ENCODE measurements around the gene PUM2. TPM values are rescaled to one million over a fixed set of nuclear protein-coding genes. Genes with fewer than 3 reads are reported as not detected.
"Not testable (repeated sequence)": the region's sequence is repeated elsewhere in the genome, so short reads cannot be mapped to it uniquely, and the experiment has no call there.

The PUM2 gene
- total RNA-seq, 1 donor from 2014 or later = 123 TPM

- H3K9me3 Mint-ChIP-seq (ENCODE audit: low read depth) = no peaks in the 10 kb centered on the region
- H3K27me3 Mint-ChIP-seq = no peaks in the 10 kb centered on the region
- H3K36me3 Mint-ChIP-seq (ENCODE audit: insufficient read depth) = peaks cover 31% of the 10 kb centered on the region
- TF ChIP-seq, protein P1, sequence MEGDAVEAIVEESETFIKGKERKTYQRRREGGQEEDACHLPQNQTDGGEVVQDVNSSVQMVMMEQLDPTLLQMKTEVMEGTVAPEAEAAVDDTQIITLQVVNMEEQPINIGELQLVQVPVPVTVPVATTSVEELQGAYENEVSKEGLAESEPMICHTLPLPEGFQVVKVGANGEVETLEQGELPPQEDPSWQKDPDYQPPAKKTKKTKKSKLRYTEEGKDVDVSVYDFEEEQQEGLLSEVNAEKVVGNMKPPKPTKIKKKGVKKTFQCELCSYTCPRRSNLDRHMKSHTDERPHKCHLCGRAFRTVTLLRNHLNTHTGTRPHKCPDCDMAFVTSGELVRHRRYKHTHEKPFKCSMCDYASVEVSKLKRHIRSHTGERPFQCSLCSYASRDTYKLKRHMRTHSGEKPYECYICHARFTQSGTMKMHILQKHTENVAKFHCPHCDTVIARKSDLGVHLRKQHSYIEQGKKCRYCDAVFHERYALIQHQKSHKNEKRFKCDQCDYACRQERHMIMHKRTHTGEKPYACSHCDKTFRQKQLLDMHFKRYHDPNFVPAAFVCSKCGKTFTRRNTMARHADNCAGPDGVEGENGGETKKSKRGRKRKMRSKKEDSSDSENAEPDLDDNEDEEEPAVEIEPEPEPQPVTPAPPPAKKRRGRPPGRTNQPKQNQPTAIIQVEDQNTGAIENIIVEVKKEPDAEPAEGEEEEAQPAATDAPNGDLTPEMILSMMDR (IDR thresholded peaks at IDR 0.05; ENCODE audit: unreplicated experiment) = no peak
- H3K27ac Mint-ChIP-seq = peak overlapping the region; percentile 33
- DNase-seq (ENCODE audit: low spot score, unreplicated experiment) = no peak
- H3K4me3 Mint-ChIP-seq (ENCODE audit: low read depth) = no peak overlapping the region
- H3K4me1 Mint-ChIP-seq (ENCODE audit: low read depth) = no peaks in the 10 kb centered on the region
These were observed 103.6 kb downstream of the PUM2 start for GRCh38 chr2:20247084-20247483.

DNA sequence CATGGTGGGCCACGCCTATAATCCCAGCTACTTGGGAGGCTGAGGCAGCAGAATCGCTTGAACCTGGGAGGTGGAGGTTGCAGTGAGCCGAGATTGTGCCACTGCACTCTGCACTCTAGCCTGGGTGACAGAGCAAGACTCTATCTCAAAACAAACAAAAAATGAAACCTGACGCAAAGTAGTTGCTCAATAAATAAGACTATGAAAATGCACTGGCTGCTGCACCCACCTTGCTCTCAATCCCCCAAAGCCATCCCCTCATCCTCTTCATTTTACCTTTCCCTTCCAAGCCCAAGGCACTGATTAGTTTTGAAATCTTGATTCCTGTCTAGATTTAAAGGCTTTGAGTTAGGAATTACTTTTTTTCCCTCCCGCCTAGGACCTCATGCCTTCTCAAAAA lies 107.0 kb downstream of the PUM2 start:
- H3K27me3 Mint-ChIP-seq; DNase-seq (ENCODE audit: low spot score, unreplicated experiment); H3K4me1 Mint-ChIP-seq (ENCODE audit: low read depth); H3K9me3 Mint-ChIP-seq (ENCODE audit: low read depth); H3K27ac Mint-ChIP-seq; H3K4me3 Mint-ChIP-seq (ENCODE audit: low read depth); H3K36me3 Mint-ChIP-seq (ENCODE audit: insufficient read depth): not testable (repeated sequence)

GRCh38 chr2:20242727-20243377 lies 107.8 kb downstream of the PUM2 start:
- TF ChIP-seq, protein P1 (IDR thresholded peaks at IDR 0.05; ENCODE audit: unreplicated experiment) = no peak
- peaks cover 6% of the 10 kb centered on the region for H3K36me3 Mint-ChIP-seq (ENCODE audit: insufficient read depth)

DNA sequence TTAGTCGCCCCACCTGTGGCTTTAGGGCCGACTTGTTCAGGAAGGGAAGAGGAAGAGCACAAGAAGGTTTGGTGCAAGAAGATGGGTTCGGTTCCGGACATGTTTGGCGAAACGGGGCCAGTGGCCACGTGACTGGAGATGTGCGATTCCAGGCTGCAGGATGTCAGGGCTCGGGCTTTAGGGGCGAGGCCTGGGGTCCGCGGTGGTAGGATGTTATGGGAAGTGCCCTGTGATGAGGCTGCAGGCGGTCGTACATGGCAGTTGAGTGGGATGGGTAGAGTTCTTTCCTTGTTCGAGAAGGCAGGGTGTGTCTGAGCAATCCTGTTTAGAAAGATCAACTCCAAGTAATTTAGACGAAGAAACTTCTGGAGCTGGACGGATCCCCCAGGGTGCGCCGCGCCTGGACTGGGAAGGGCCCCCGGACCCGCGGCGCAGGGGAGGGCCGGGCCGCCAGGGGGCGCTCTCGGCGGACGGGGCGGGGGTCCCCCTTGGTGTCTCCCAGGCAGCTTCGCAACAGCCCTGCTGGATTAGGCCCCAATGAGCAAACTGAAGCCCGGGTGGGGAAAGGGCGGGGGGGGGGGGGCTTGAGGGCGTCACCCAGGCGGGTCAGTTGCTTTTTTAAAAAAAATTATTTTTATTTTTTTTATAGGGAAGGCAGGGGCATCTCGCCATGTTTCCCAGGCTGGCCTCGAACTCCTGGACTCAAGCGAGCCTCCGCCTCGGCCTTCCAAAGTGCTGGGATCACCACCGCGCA lies 108.5 kb downstream of the PUM2 start:
- Mint-ChIP-seq H3K36me3 (ENCODE audit: insufficient read depth) (peaks cover 2% of the 10 kb centered on the region), H3K4me3 (ENCODE audit: low read depth) (no peak overlapping the region), H3K27ac (peak overlapping the region; percentile 86), H3K27me3 (peaks cover 3% of the 10 kb centered on the region), H3K9me3 (ENCODE audit: low read depth) (peaks cover 8% of the 10 kb centered on the region), H3K4me1 (ENCODE audit: low read depth) (no peaks in the 10 kb centered on the region)
- DNase-seq (ENCODE audit: low spot score, unreplicated experiment) = no peak
- TF ChIP-seq, protein P1 (IDR thresholded peaks at IDR 0.05; ENCODE audit: unreplicated experiment) = peak; percentile 41

More at GRCh38 chr2:20242727-20243377, 107.8 kb downstream of the PUM2 start:
- Mint-ChIP-seq H3K4me1 (ENCODE audit: low read depth) (no peaks in the 10 kb centered on the region), H3K9me3 (ENCODE audit: low read depth) (peaks cover 4% of the 10 kb centered on the region), H3K27me3 (peaks cover under 1% of the 10 kb centered on the region), H3K27ac (peak overlapping the region; percentile 16), H3K4me3 (ENCODE audit: low read depth) (no peak overlapping the region)
- DNase-seq (ENCODE audit: low spot score, unreplicated experiment) = no peak

DNA sequence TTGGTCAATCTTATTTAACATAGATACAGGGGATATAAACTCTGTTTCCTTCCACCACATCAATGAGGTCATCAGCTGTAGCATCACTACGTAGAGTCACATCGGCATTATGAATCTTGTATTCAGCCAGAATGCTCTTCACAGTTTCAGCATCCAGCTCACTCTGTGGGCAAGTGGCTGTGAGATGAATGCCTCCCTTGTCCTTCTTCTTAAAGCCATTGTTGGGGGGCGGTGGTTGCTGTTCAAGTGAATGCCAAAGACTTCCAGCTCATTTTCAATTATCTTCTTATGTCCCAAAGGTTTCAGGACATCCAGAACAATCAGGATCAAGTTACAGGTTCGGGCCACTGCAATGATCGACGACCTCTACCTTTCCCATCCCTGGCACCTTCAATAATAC lies 110.4 kb downstream of the PUM2 start:
- not testable (repeated sequence) for H3K4me3 Mint-ChIP-seq (ENCODE audit: low read depth); H3K9me3 Mint-ChIP-seq (ENCODE audit: low read depth); DNase-seq (ENCODE audit: low spot score, unreplicated experiment); H3K27me3 Mint-ChIP-seq; H3K4me1 Mint-ChIP-seq (ENCODE audit: low read depth); H3K27ac Mint-ChIP-seq; H3K36me3 Mint-ChIP-seq (ENCODE audit: insufficient read depth)

DNA sequence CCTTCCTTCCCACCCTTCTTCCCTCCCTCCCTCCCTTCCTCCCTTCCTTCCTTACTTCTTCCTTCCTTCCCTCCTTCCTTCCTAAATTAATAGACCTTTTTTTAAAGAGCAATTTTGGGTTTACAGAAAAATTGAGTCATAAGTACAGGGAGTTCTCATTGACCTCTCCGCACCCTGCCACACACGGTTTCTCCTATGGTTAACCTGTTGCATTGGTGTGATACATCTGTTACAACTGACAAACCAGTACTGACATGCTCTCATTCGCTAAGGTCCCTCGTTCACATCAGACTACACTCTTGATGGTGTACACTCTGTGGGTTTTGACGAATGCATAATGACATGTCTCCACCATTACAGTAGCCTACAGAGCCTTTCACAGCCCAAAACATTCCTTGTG lies 114.1 kb downstream of the PUM2 start:
- TF ChIP-seq, protein P1 (IDR thresholded peaks at IDR 0.05; ENCODE audit: unreplicated experiment) = no peak
- no peak overlapping the region for H3K4me3 Mint-ChIP-seq (ENCODE audit: low read depth)
- H3K4me1 Mint-ChIP-seq (ENCODE audit: low read depth) = peaks cover 2% of the 10 kb centered on the region
- no peaks in the 10 kb centered on the region for H3K36me3 Mint-ChIP-seq (ENCODE audit: insufficient read depth)
- H3K27ac Mint-ChIP-seq = no peak overlapping the region
- peaks cover 3% of the 10 kb centered on the region for H3K27me3 Mint-ChIP-seq
- DNase-seq (ENCODE audit: low spot score, unreplicated experiment) = no peak
- peaks cover 8% of the 10 kb centered on the region for H3K9me3 Mint-ChIP-seq (ENCODE audit: low read depth)

Data from progenitor cell of endocrine pancreas (in vitro differentiated cells).